H9 (cell line): ENCODE data around the gene SCUBE3. TPM values are rescaled to one million over a fixed set of nuclear protein-coding genes. Genes with fewer than 3 reads are reported as not detected.

ENCODE experiments used
- DNase-seq: peaks from one replicate; pipeline ENCODE4 v3.0.0-alpha.2; 2017
- H2AFZ ChIP-seq: one replicate; pipeline ENCODE4 v1.6.1; 2013; ENCODE audit warnings: mild to moderate bottlenecking, low read length, control low read depth, moderate library complexity
- H2AK5ac ChIP-seq: 2 replicates; pipeline ENCODE4 v1.6.1; 2013; ENCODE audit warnings: low read length, control low read depth, mixed read lengths; ENCODE audit not compliant: insufficient read length
- H2BK120ac ChIP-seq: one replicate; pipeline ENCODE4 v1.6.1; 2013; ENCODE audit warnings: low read depth, mild to moderate bottlenecking, low read length, control low read depth, inconsistent platforms; ENCODE audit not compliant: poor library complexity, severe bottlenecking
- H2BK12ac ChIP-seq: 2 replicates; pipeline ENCODE4 v1.6.1; 2013; ENCODE audit warnings: low read length, control low read depth, mixed read lengths, low read depth; ENCODE audit not compliant: insufficient read length
- H2BK15ac ChIP-seq: 2 replicates; pipeline ENCODE4 v1.6.1; 2013; ENCODE audit warnings: low read depth, low read length, control low read depth
- H2BK20ac ChIP-seq: one replicate; pipeline ENCODE4 v1.6.1; 2013; ENCODE audit warnings: low read depth, mild to moderate bottlenecking, low read length, control low read depth, inconsistent platforms; ENCODE audit not compliant: poor library complexity, severe bottlenecking
- H2BK5ac ChIP-seq: 2 replicates; pipeline ENCODE4 v1.6.1; 2013; ENCODE audit warnings: low read length, control low read depth, mixed read lengths; ENCODE audit not compliant: insufficient read length
- H3K14ac ChIP-seq: 2 replicates; pipeline ENCODE4 v1.6.1; 2013; ENCODE audit warnings: low read length, control low read depth; ENCODE audit not compliant: insufficient read depth
- H3K18ac ChIP-seq: 2 replicates; pipeline ENCODE4 v1.6.1; 2013; ENCODE audit warnings: low read depth, mild to moderate bottlenecking, mixed read lengths, low read length, control low read depth; ENCODE audit not compliant: insufficient read length
- H3K23ac ChIP-seq: 2 replicates; pipeline ENCODE4 v1.6.1; 2013; ENCODE audit warnings: low read length, control low read depth, mixed read lengths, low read depth; ENCODE audit not compliant: insufficient read length
- H3K23me2 ChIP-seq: 2 replicates; pipeline ENCODE4 v1.6.1; 2013; ENCODE audit warnings: low read depth, mild to moderate bottlenecking, mixed read lengths, low read length, control low read depth; ENCODE audit not compliant: insufficient read length, poor library complexity, severe bottlenecking
- H3K27ac ChIP-seq: 2 replicates; pipeline ENCODE4 v1.5.1; 2013; ENCODE audit warnings: low read length, control low read depth, mixed read lengths, low read depth; ENCODE audit not compliant: insufficient read length
- H3K27me3 ChIP-seq: 2 replicates; pipeline ENCODE4 v1.6.1; 2013; ENCODE audit warnings: low read length, control low read depth, inconsistent platforms; ENCODE audit not compliant: insufficient read depth
- H3K4ac ChIP-seq: 2 replicates; pipeline ENCODE4 v1.6.1; 2013; ENCODE audit warnings: low read depth, mild to moderate bottlenecking, control low read depth, inconsistent platforms, low read length, moderate library complexity
- H3K4me1 ChIP-seq: 2 replicates; pipeline ENCODE4 v1.6.1; 2013; ENCODE audit warnings: low read length, control low read depth, inconsistent platforms; ENCODE audit not compliant: insufficient read depth
- H3K4me2 ChIP-seq: 2 replicates; pipeline ENCODE4 v1.6.1; 2013; ENCODE audit warnings: low read length, control low read depth, mixed read lengths; ENCODE audit not compliant: insufficient read length, insufficient read depth
- H3K56ac ChIP-seq: 2 replicates; pipeline ENCODE4 v1.6.1; 2013; ENCODE audit warnings: low read depth, mild to moderate bottlenecking, mixed read lengths, low read length, control low read depth; ENCODE audit not compliant: insufficient read length
- H3K79me1 ChIP-seq: 2 replicates; pipeline ENCODE4 v1.6.1; 2013; ENCODE audit warnings: low read depth, mild to moderate bottlenecking, moderate library complexity, low read length, control low read depth, inconsistent platforms; ENCODE audit not compliant: insufficient read depth, poor library complexity, severe bottlenecking
- H3K79me2 ChIP-seq: 2 replicates; pipeline ENCODE4 v1.6.1; 2013; ENCODE audit warnings: low read length, control low read depth, inconsistent platforms; ENCODE audit not compliant: insufficient read depth
- H3K9ac ChIP-seq: 2 replicates; pipeline ENCODE4 v1.6.1; 2013; ENCODE audit warnings: low read length, control low read depth, mixed read lengths; ENCODE audit not compliant: insufficient read length; ENCODE audit errors: extremely low read depth
- H3K9me3 ChIP-seq: one replicate; pipeline ENCODE4 v1.6.1; 2013; ENCODE audit warnings: low read depth, low read length, inconsistent platforms; ENCODE audit not compliant: control insufficient read depth
- H3T11ph ChIP-seq: one replicate; pipeline ENCODE4 v1.6.1; 2013; ENCODE audit warnings: mild to moderate bottlenecking, low read length, control low read depth, inconsistent platforms
- H4K20me1 ChIP-seq: one replicate; pipeline ENCODE4 v1.6.1; 2013; ENCODE audit not compliant: control insufficient read depth, insufficient read length, insufficient read depth
- H4K5ac ChIP-seq: 2 replicates; pipeline ENCODE4 v1.6.1; 2013; ENCODE audit warnings: low read depth, mild to moderate bottlenecking, mixed read lengths, low read length, control low read depth; ENCODE audit not compliant: insufficient read length
- H4K8ac ChIP-seq: replicated peaks from 2 replicates; pipeline ENCODE4 v1.6.1; 2013; ENCODE audit warnings: low read length, control low read depth, mixed read lengths, low read depth; ENCODE audit not compliant: insufficient read length
- H4K91ac ChIP-seq: 2 replicates; pipeline ENCODE4 v1.6.1; 2013; ENCODE audit warnings: low read depth, mild to moderate bottlenecking, moderate library complexity, mixed read lengths, low read length, control low read depth; ENCODE audit not compliant: insufficient read length
- H3K27ac Mint-ChIP-seq, 3 experiments: 2 replicates in 2 of 3; 3 replicates in 1 of 3; pipeline ENCODE4 v1.8.0; 2020 to 2021; ENCODE audit warnings: mixed read lengths in 3 of 3, mild to moderate bottlenecking in 1 of 3, moderate library complexity in 1 of 3
- H3K27me3 Mint-ChIP-seq: 2 replicates; pipeline ENCODE4 v1.8.0; 2021; ENCODE audit warnings: low read depth, mild to moderate bottlenecking, moderate library complexity, mixed read lengths
- H3K36me3 Mint-ChIP-seq, 3 experiments: 2 replicates in 2 of 3; 3 replicates in 1 of 3; pipeline ENCODE4 v1.8.0; 2020 to 2021; ENCODE audit warnings: low read depth in 3 of 3, mixed read lengths in 3 of 3; ENCODE audit not compliant: insufficient read depth in 1 of 3
- H3K4me1 Mint-ChIP-seq, 2 experiments: 2 replicates each; pipeline ENCODE4 v1.8.0; 2020; ENCODE audit warnings: mixed read lengths in 2 of 2
- H3K4me3 Mint-ChIP-seq, 2 experiments: 2 replicates in 1 of 2; 3 replicates in 1 of 2; pipeline ENCODE4 v1.8.0; 2020 to 2021; ENCODE audit warnings: mild to moderate bottlenecking in 2 of 2, mixed read lengths in 2 of 2, moderate library complexity in 1 of 2
- H3K9me3 Mint-ChIP-seq, 2 experiments: 2 replicates in 1 of 2; 3 replicates in 1 of 2; pipeline ENCODE4 v1.8.0; 2020; ENCODE audit warnings: mild to moderate bottlenecking in 2 of 2, mixed read lengths in 2 of 2, moderate library complexity in 1 of 2
- CTCF ChIP-seq: fragments of 200-600 bp; sonication (generic); conservative IDR thresholded peaks from 3 replicates; pipeline ENCODE4 v1.8.0; 2021; ENCODE audit warnings: antibody characterized with exemption, mild to moderate bottlenecking
- WGBS: extraction: QIAGEN DNeasy Blood & Tissue Kit; methylation state at CpG from one replicate; pipeline ENCODE4 v1.1.7; 2013; ENCODE audit warnings: missing lambda C conversion rate, low lambda C conversion rate, mixed read lengths; ENCODE audit not compliant: insufficient read length; ENCODE audit errors: extremely low coverage; 5-methylcytosine and 5-hydroxymethylcytosine counted together
- total RNA-seq: library from RNA; stranded (reverse); gene quantifications from 2 replicates; pipeline ENCODE4 v1.2.1, GENCODE V29; 2021

The SCUBE3 gene
- total RNA-seq, 1 experiment from 2014 or later = 2.7 TPM

- H3K79me2 ChIP-seq = no peaks in the 10 kb centered on the region
- no peak overlapping the region for H3T11ph ChIP-seq
- H3K4me2 ChIP-seq = no peak overlapping the region
- Mint-ChIP-seq H3K27ac (no peak overlapping the region), H3K4me1 (peaks cover 10 to 14% of the 10 kb centered on the region in 2 experiments), H3K9me3 (no peaks in the 10 kb centered on the region), H3K4me3 (no peak overlapping the region), H3K27me3 (peaks cover 10% of the 10 kb centered on the region), H3K36me3 (no peaks in the 10 kb centered on the region)
- H3K23ac ChIP-seq = no peak overlapping the region
- H4K8ac ChIP-seq = no peak overlapping the region
- no peak overlapping the region for H3K9ac ChIP-seq
- no peak overlapping the region for H3K56ac ChIP-seq
- DNase-seq = no peak
- no peak overlapping the region for H2AK5ac ChIP-seq
- H4K91ac ChIP-seq = no peak overlapping the region
- H4K20me1 ChIP-seq = no peaks in the 10 kb centered on the region
- H3K14ac ChIP-seq = no peak overlapping the region
- no peaks in the 10 kb centered on the region for H3K23me2 ChIP-seq
- no peak overlapping the region for H2BK12ac ChIP-seq
- no peak overlapping the region for H2BK15ac ChIP-seq
- H3K9me3 ChIP-seq = no peaks in the 10 kb centered on the region
- H3K18ac ChIP-seq = no peak overlapping the region
- H3K79me1 ChIP-seq = no peaks in the 10 kb centered on the region
- H3K4me1 ChIP-seq = no peaks in the 10 kb centered on the region; the same call in 1 of the 2 replicates
- H2BK120ac ChIP-seq = no peak overlapping the region
- no peak for TF ChIP-seq CTCF
- no peak overlapping the region for H2BK5ac ChIP-seq
- no peak overlapping the region for H3K27ac ChIP-seq
- no peak overlapping the region for H2BK20ac ChIP-seq
- no peak overlapping the region for H2AFZ ChIP-seq
- H3K27me3 ChIP-seq = no peaks in the 10 kb centered on the region
- no CpG with 5 or more reads among the region's 2 CpGs for WGBS
- H4K5ac ChIP-seq = no peak overlapping the region
- no peak overlapping the region for H3K4ac ChIP-seq
Measured at GRCh38 chr6:35179901-35180535, 33.7 kb upstream of the SCUBE3 start.
